Measurements from ENCODE around the gene PEAR1. TPM values are rescaled to one million over a fixed set of nuclear protein-coding genes. Genes with fewer than 3 reads are reported as not detected.

The PEAR1 gene
- total RNA-seq, 1 donor, result 1.7 TPM

- Histone ChIP-seq H3K4me1 (ENCODE audit: insufficient read depth, low read length) (no peaks in the 10 kb centered on the region), H3K27me3 (ENCODE audit: insufficient read depth, low read length) (peaks cover 4% of the 10 kb centered on the region), H3K4me3 (ENCODE audit: low read length) (no peak overlapping the region), H3K9me3 (ENCODE audit: low read depth, low read length) (no peaks in the 10 kb centered on the region)
Measured at GRCh38 chr1:156885880-156886355, 7.6 kb upstream of the PEAR1 start.

- Histone ChIP-seq H3K4me3 (ENCODE audit: low read length) (no peak overlapping the region), H3K9me3 (ENCODE audit: low read depth, low read length) (no peaks in the 10 kb centered on the region), H3K4me1 (ENCODE audit: insufficient read depth, low read length) (peaks cover 2% of the 10 kb centered on the region), H3K27me3 (ENCODE audit: insufficient read depth, low read length) (peaks cover 13% of the 10 kb centered on the region)
Measured at GRCh38 chr1:156886583-156887281, 6.8 kb upstream of the PEAR1 start.

- no peak overlapping the region for H3K4me3 ChIP-seq (ENCODE audit: low read length)
- H3K27me3 ChIP-seq (ENCODE audit: insufficient read depth, low read length), result peaks cover 17% of the 10 kb centered on the region
- H3K4me1 ChIP-seq (ENCODE audit: insufficient read depth, low read length), result peaks cover 7% of the 10 kb centered on the region
- H3K9me3 ChIP-seq (ENCODE audit: low read depth, low read length), result no peaks in the 10 kb centered on the region
Measured at GRCh38 chr1:156887317-156887716, 6.2 kb upstream of the PEAR1 start.

GRCh38 chr1:156887734-156888133 lies 5.8 kb upstream of the PEAR1 start:
- Histone ChIP-seq H3K4me1 (ENCODE audit: insufficient read depth, low read length) (peaks cover 12% of the 10 kb centered on the region), H3K27me3 (ENCODE audit: insufficient read depth, low read length) (peaks cover 17% of the 10 kb centered on the region), H3K9me3 (ENCODE audit: low read depth, low read length) (no peaks in the 10 kb centered on the region), H3K4me3 (ENCODE audit: low read length) (no peak overlapping the region)

GRCh38 chr1:156889802-156890580 lies 3.5 kb upstream of the PEAR1 start:
- peaks cover 33% of the 10 kb centered on the region for H3K27me3 ChIP-seq (ENCODE audit: insufficient read depth, low read length)
- H3K4me3 ChIP-seq (ENCODE audit: low read length), result no peak overlapping the region
- peaks cover 18% of the 10 kb centered on the region for H3K4me1 ChIP-seq (ENCODE audit: insufficient read depth, low read length)
- no peaks in the 10 kb centered on the region for H3K9me3 ChIP-seq (ENCODE audit: low read depth, low read length)

GRCh38 chr1:156892190-156893047 lies 1.1 kb upstream of the PEAR1 start:
- Histone ChIP-seq H3K4me3 (ENCODE audit: low read length) (no peak overlapping the region), H3K27me3 (ENCODE audit: insufficient read depth, low read length) (peaks cover 33% of the 10 kb centered on the region), H3K4me1 (ENCODE audit: insufficient read depth, low read length) (peaks cover 18% of the 10 kb centered on the region), H3K9me3 (ENCODE audit: low read depth, low read length) (no peaks in the 10 kb centered on the region)

- Histone ChIP-seq H3K27me3 (ENCODE audit: insufficient read depth, low read length) (peaks cover 33% of the 10 kb centered on the region), H3K4me3 (ENCODE audit: low read length) (no peak overlapping the region), H3K9me3 (ENCODE audit: low read depth, low read length) (no peaks in the 10 kb centered on the region), H3K4me1 (ENCODE audit: insufficient read depth, low read length) (peaks cover 18% of the 10 kb centered on the region)
Measured at GRCh38 chr1:156894001-156894400, 483 bp downstream of the PEAR1 start.

GRCh38 chr1:156894711-156895454 lies 1.4 kb downstream of the PEAR1 start:
- H3K27me3 ChIP-seq (ENCODE audit: insufficient read depth, low read length), result peaks cover 33% of the 10 kb centered on the region
- H3K9me3 ChIP-seq (ENCODE audit: low read depth, low read length), result no peaks in the 10 kb centered on the region
- no peak overlapping the region for H3K4me3 ChIP-seq (ENCODE audit: low read length)
- H3K4me1 ChIP-seq (ENCODE audit: insufficient read depth, low read length), result peaks cover 18% of the 10 kb centered on the region

- peaks cover 18% of the 10 kb centered on the region for H3K4me1 ChIP-seq (ENCODE audit: insufficient read depth, low read length)
- no peaks in the 10 kb centered on the region for H3K9me3 ChIP-seq (ENCODE audit: low read depth, low read length)
- peaks cover 30% of the 10 kb centered on the region for H3K27me3 ChIP-seq (ENCODE audit: insufficient read depth, low read length)
Measured at GRCh38 chr1:156895455-156895812, 1.9 kb downstream of the PEAR1 start.

GRCh38 chr1:156895927-156896326 lies 2.4 kb downstream of the PEAR1 start:
- no peaks in the 10 kb centered on the region for H3K9me3 ChIP-seq (ENCODE audit: low read depth, low read length)
- H3K27me3 ChIP-seq (ENCODE audit: insufficient read depth, low read length), result peaks cover 28% of the 10 kb centered on the region
- peaks cover 18% of the 10 kb centered on the region for H3K4me1 ChIP-seq (ENCODE audit: insufficient read depth, low read length)
- H3K4me3 ChIP-seq (ENCODE audit: low read length), result no peak overlapping the region

More at GRCh38 chr1:156895455-156895812, 1.9 kb downstream of the PEAR1 start:
- H3K4me3 ChIP-seq (ENCODE audit: low read length), result no peak overlapping the region

- no peak overlapping the region for H3K4me3 ChIP-seq (ENCODE audit: low read length)
- H3K4me1 ChIP-seq (ENCODE audit: insufficient read depth, low read length), result peaks cover 18% of the 10 kb centered on the region
- no peaks in the 10 kb centered on the region for H3K9me3 ChIP-seq (ENCODE audit: low read depth, low read length)
- peaks cover 22% of the 10 kb centered on the region for H3K27me3 ChIP-seq (ENCODE audit: insufficient read depth, low read length)
Measured at GRCh38 chr1:156896490-156897033, 3.0 kb downstream of the PEAR1 start.

- Histone ChIP-seq H3K27me3 (ENCODE audit: insufficient read depth, low read length) (peaks cover 16% of the 10 kb centered on the region), H3K9me3 (ENCODE audit: low read depth, low read length) (no peaks in the 10 kb centered on the region), H3K4me3 (ENCODE audit: low read length) (no peak overlapping the region), H3K4me1 (ENCODE audit: insufficient read depth, low read length) (peaks cover 11% of the 10 kb centered on the region)
Measured at GRCh38 chr1:156897078-156897825, 3.7 kb downstream of the PEAR1 start.

GRCh38 chr1:156898161-156898566 lies 4.6 kb downstream of the PEAR1 start:
- Histone ChIP-seq H3K4me1 (ENCODE audit: insufficient read depth, low read length) (peaks cover 2% of the 10 kb centered on the region), H3K9me3 (ENCODE audit: low read depth, low read length) (no peaks in the 10 kb centered on the region), H3K4me3 (ENCODE audit: low read length) (no peak overlapping the region), H3K27me3 (ENCODE audit: insufficient read depth, low read length) (peaks cover 12% of the 10 kb centered on the region)

All from mononuclear cell (primary cell).